ENCODE results near the gene RNF215. TPM values are rescaled to one million over a fixed set of nuclear protein-coding genes. Genes with fewer than 3 reads are reported as not detected.

RNF215 gene
- 18.4 and 19.6 TPM in 2 replicates for total RNA-seq (2022)
- percentile 46 among the genes with signal in this experiment for Bru-seq, nascent RNA
- BruChase-seq, experiment 1, labeled RNA remaining after a 6-hour chase, result percentile 57 among the genes with signal in this experiment
- percentile 47 among the genes with signal in this experiment for BruChase-seq, experiment 2, labeled RNA remaining after a 2-hour chase
- long read RNA-seq, partial matches to known transcripts, result 0 of 3 reads
- long read RNA-seq, other reads (novel, unspliced or antisense), result 2 of 3 reads

GRCh38 chr22:30386960-30387827 is at the start of gene RNF215:
RNF215 (minus strand) TSS chr22:30387411; CDS start chr22:30387313, 98 bp downstream.
- no TSS peak for BruUV-seq (replicated peaks)
- intact Hi-C loops (cut with micrococcal nuclease), result loop anchor here (1.0 kb wide), 4 partner anchors 99 to 279 kb away; no protein-coding TSS in a partner anchor
- ChIA-PET POLR2A (interaction anchor here (0.6 to 16.9 kb wide), 8 partner anchors 11 to 124 kb away, joined by 3 to 532 read pairs (median 3); partner anchors contain the start of genes CCDC157, MTFP1 and SF3A1), CTCF (interaction anchor here (0.6 to 6.3 kb wide), 33 partner anchors 8 to 620 kb away, joined by 3 to 48 read pairs (median 3); partner anchors contain the start of genes CASTOR1, MTFP1, SEC14L2 and UQCR10)
- H3K27ac Mint-ChIP-seq (ENCODE audit: low read depth, unreplicated experiment), result peak within 1 kb of the TSS; percentile 74
- no peaks in the 10 kb centered on the region for H3K27me3 Mint-ChIP-seq (ENCODE audit: insufficient read depth, unreplicated experiment)
- H3K36me3 Mint-ChIP-seq (ENCODE audit: insufficient read depth, unreplicated experiment), result peaks cover 8% of the 10 kb centered on the region
- H3K4me1 Mint-ChIP-seq (ENCODE audit: insufficient read depth, unreplicated experiment), result peaks cover 12% of the 10 kb centered on the region
- TF ChIP-seq CTCF (IDR thresholded peaks at IDR 0.05; ENCODE audit: unreplicated experiment), result peak; percentile 95
- peak; percentile 74 for DNase-seq (ENCODE audit: unreplicated experiment)
- peak within 1 kb of the TSS; percentile 79 for H3K4me3 Mint-ChIP-seq (ENCODE audit: unreplicated experiment)
- no peaks in the 10 kb centered on the region for H3K9me3 Mint-ChIP-seq (ENCODE audit: unreplicated experiment)

- H3K27ac Mint-ChIP-seq (ENCODE audit: low read depth, unreplicated experiment), result no peak overlapping the region
- intact Hi-C loops (cut with micrococcal nuclease), result no loop called here
- H3K4me3 Mint-ChIP-seq (ENCODE audit: unreplicated experiment), result no peak overlapping the region
- CTCF ChIA-PET, result interaction anchor here (0.6 to 2.2 kb wide), 4 partner anchors 9 to 166 kb away, joined by 3 to 7 read pairs (median 3); no protein-coding TSS in a partner anchor
- DNase-seq (ENCODE audit: unreplicated experiment), result no peak
- BruUV-seq (replicated peaks), result no TSS peak
- TF ChIP-seq CTCF (IDR thresholded peaks at IDR 0.05; ENCODE audit: unreplicated experiment), result no peak
- H3K27me3 Mint-ChIP-seq (ENCODE audit: insufficient read depth, unreplicated experiment), result no peaks in the 10 kb centered on the region
- no peaks in the 10 kb centered on the region for H3K9me3 Mint-ChIP-seq (ENCODE audit: unreplicated experiment)
- no peaks in the 10 kb centered on the region for H3K36me3 Mint-ChIP-seq (ENCODE audit: insufficient read depth, unreplicated experiment)
- POLR2A ChIA-PET, result interaction anchor here (0.6 to 2.0 kb wide), 3 partner anchors 10 to 1622 kb away, joined by 3 to 5 read pairs (median 3); no protein-coding TSS in a partner anchor
- peaks cover 5% of the 10 kb centered on the region for H3K4me1 Mint-ChIP-seq (ENCODE audit: insufficient read depth, unreplicated experiment)
These were observed 49.0 kb upstream of the RNF215 start for GRCh38 chr22:30436196-30436595.

GRCh38 chr22:30435674-30436126 is 48.5 kb upstream of the RNF215 start:
- Mint-ChIP-seq H3K9me3 (ENCODE audit: unreplicated experiment) (no peaks in the 10 kb centered on the region), H3K4me3 (ENCODE audit: unreplicated experiment) (no peak overlapping the region), H3K27ac (ENCODE audit: low read depth, unreplicated experiment) (no peak overlapping the region), H3K36me3 (ENCODE audit: insufficient read depth, unreplicated experiment) (no peaks in the 10 kb centered on the region), H3K27me3 (ENCODE audit: insufficient read depth, unreplicated experiment) (no peaks in the 10 kb centered on the region), H3K4me1 (ENCODE audit: insufficient read depth, unreplicated experiment) (peaks cover 5% of the 10 kb centered on the region)
- BruUV-seq (replicated peaks), result no TSS peak
- no peak for TF ChIP-seq CTCF (IDR thresholded peaks at IDR 0.05; ENCODE audit: unreplicated experiment)
- intact Hi-C loops (cut with micrococcal nuclease), result no loop called here
- no peak for DNase-seq (ENCODE audit: unreplicated experiment)
- CTCF ChIA-PET, result interaction anchor here (0.6 to 2.2 kb wide), 4 partner anchors 10 to 166 kb away, joined by 3 to 7 read pairs (median 3); no protein-coding TSS in a partner anchor
- POLR2A ChIA-PET, result interaction anchor here (2.0 kb wide), 1 partner anchor 9 kb away, joined by 5 read pairs; no protein-coding TSS in a partner anchor
